NCI-H146 (cell line): ENCODE data around the gene DYNC2H1.

ENCODE experiments used
- DNase-seq: peaks from one replicate; lab custom pipeline; 2025; lab: John Stamatoyannopoulos, UW

DYNC2H1 gene, protein sequence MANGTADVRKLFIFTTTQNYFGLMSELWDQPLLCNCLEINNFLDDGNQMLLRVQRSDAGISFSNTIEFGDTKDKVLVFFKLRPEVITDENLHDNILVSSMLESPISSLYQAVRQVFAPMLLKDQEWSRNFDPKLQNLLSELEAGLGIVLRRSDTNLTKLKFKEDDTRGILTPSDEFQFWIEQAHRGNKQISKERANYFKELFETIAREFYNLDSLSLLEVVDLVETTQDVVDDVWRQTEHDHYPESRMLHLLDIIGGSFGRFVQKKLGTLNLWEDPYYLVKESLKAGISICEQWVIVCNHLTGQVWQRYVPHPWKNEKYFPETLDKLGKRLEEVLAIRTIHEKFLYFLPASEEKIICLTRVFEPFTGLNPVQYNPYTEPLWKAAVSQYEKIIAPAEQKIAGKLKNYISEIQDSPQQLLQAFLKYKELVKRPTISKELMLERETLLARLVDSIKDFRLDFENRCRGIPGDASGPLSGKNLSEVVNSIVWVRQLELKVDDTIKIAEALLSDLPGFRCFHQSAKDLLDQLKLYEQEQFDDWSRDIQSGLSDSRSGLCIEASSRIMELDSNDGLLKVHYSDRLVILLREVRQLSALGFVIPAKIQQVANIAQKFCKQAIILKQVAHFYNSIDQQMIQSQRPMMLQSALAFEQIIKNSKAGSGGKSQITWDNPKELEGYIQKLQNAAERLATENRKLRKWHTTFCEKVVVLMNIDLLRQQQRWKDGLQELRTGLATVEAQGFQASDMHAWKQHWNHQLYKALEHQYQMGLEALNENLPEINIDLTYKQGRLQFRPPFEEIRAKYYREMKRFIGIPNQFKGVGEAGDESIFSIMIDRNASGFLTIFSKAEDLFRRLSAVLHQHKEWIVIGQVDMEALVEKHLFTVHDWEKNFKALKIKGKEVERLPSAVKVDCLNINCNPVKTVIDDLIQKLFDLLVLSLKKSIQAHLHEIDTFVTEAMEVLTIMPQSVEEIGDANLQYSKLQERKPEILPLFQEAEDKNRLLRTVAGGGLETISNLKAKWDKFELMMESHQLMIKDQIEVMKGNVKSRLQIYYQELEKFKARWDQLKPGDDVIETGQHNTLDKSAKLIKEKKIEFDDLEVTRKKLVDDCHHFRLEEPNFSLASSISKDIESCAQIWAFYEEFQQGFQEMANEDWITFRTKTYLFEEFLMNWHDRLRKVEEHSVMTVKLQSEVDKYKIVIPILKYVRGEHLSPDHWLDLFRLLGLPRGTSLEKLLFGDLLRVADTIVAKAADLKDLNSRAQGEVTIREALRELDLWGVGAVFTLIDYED (N-terminal part only)

DNA sequence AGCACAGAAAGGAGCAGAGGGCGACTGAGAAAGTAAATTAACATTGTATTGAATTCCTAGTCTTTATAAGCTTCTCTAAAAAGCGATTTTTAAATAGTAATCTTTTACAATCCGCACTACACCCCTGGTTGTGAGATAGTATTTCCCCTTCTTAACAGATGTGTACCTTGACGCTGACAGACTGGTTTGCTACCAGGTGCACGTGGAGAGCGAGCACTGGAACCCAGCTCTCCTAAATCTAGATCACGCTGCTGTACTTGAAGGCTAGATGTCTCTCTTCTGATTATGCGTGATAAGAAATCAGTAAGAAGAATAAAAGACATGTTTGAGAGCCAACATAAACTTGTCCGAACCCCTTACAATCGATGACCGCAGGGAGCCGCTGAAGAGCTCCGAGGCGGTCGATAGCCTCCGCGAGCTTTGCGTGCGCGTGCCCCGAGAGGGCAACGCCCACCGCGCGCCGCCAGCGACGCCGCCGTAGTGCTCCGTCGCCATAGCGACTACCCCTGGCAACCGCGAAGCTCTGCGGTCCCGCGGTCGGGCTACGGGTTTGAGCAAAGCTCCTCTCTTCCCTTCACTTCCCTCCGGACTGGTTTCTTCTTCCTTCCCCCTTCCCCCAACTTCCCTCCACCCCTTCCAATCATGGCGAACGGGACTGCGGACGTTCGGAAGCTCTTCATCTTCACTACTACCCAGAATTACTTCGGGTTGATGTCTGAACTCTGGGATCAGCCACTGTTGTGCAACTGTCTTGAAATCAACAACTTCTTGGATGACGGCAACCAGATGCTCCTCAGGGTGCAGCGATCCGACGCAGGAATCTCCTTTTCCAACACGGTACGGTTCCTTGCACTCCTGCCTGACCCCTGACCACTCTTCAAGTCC is at the start of gene DYNC2H1:
Gene DYNC2H1 (plus strand): TSS at position 494 of the 885 bp plus-strand sequence. CDS start 149 bp downstream, at position 643.
- peak; percentile 88 for DNase-seq

DNA sequence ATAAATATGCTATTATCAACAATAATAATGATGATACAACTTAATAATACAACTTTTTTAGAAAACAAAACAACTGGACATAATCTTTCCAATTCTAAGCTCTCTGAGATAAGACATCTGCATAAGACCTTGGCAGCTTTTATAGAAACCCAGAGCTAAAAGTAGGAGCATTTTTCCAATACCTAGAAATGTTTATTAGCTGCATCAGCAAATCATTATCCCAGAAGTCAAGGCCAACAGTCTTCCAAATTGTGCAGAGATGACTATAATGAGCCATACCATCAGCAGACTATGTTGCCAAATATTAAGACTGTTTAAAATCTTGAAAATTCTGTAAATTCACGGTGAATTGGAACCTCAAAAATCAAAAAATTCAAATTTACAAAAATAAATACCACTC is 47.6 kb upstream of the DYNC2H1 start:
- DNase-seq = no peak

DNA sequence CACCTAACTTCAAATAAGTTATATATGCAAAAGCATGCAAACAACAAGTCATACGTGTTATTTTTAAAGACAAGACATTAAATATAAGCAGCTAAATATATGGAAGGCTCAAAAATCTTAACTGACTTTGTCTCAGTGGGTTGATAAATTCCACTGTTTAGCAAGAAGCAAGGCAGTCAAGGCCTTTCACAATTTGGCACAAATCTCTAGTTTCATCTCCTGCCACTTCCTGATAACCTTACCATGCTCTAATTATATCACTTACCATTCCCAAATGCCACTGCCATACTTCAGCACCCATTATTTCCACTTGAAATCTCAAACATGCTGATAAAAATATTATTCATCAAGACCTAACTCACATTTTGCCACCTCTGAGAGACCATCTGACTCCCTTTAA is 42.1 kb upstream of the DYNC2H1 start:
- no peak for DNase-seq

DNA sequence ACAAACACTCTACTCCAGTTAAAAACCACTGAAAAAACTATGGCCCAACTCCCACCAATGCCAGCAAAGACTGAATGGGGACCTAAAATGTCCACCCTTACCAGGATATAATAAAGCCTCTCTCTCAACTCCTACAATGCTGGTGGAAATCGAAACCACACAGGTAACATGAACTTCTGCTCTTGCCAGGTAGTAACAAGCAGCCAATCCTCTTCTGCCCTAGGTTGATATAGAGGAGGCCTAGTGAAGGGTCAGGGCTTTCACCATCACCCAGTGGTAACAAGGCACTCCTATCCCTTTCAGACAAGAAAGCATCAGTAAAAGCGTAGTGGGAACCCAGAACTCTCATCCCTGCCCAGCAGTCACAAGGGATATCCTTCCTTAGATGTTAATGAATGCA is 39.9 kb upstream of the DYNC2H1 start:
- DNase-seq = no peak

DNA sequence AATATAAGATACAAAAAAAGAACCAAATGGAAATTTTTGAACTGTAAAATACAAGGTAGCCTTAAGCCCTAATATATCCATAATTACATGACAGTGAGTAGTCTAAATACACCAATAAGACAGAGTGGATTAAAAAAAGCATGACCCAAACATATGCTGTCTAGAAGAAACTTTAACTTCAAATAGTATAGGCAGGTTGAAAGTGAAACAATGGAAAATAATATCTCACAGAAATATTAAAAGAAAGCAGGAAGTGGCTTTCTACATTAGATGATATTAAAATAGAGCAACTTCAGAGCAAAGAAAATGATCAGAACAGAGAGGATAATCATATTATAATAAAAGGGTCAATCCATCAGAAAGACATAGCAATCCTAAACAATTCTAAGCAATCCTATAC is 39.1 kb upstream of the DYNC2H1 start:
- no peak for DNase-seq

DNA sequence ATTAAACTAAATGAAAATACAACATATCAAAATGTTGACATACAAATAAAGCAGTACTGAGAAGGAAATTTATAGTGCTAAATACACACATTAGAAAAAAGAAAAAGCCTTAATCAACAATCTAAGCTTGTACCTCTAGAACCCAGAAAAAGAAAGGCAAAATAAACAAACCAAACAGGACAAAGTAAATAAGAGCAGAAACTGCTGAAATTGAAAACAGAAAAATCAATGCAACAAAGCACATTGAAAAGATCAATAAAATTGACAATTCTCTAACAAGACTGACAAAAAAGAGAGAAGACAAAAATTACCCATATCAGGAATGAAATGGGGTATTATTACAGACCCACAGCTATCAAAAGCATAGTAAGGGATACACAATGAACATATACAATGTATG is 38.2 kb upstream of the DYNC2H1 start:
- DNase-seq = no peak

DNA sequence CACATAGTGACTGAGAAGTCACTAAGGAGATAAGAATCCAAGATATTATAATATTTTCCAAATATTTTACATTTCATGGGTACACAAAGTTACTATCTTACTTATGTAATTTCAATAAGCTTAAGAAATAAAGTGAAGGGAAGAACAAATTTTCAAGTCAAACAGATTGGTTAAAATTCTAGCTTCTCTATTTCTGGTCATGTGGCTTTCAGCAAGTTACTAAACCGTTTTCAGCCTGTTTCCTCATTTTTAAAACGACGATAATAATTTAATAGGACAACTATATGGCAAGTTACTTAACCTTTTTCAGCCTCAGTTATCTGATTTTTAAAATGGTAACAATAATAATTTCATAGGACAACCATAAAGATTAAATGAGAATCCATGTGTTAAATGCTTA is 32.9 kb upstream of the DYNC2H1 start:
- DNase-seq = no peak

DNA sequence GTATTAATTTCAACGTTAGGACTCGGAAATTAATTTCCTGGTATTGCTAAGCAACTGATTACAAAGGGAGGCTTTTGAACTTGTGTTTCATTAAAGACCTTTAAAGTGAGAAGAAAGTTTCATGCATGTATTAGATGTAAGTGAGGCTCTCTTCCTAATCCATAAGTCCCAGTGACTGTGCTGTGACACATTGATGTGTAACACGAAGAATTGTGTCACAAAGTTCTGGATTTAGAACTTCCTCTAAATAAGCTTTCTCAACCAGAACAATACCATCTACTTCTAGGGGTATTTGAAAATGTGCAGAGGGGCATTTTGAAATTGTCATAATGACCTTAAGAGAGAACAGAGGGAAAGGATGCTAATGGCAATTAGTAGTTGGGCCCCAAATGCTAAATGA is 31.7 kb upstream of the DYNC2H1 start:
- no peak for DNase-seq

DNA sequence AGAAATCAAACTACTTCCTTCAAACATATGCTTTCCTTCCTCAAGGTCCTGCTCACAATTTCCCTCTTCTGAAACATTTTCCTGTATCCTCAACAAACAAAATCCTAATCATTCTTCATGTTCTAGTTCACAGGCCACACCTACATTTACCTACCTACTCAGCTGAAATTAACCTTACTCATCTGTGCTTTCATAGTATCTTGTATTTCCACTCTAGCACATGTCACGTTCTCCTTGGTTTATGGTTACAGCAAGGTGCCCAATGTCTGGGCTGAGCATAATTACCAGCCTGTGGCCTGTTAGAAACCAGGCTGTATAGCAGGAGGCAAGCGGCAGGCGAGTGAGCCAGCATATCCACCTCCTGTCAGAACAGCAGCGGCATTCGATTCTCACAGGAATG is 30.5 kb upstream of the DYNC2H1 start:
- no peak for DNase-seq

DNA sequence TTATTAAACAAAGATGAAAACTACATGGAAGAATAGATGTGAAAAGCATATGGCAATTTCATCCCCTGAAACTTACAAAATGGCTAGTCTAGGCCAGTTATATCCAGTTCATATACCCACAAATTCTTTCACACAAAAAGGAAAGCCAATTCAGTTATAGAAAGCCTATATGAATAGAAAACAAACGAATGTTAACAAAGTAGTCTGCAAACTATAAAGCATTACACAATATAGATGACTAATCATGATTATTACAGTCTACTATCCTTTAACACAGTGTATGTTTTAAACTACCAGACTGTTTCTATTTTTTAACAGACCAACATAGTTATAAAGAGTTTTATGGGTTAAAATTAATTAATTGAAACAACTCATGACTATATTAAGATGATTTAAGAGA is 29.4 kb upstream of the DYNC2H1 start:
- no peak for DNase-seq

DNA sequence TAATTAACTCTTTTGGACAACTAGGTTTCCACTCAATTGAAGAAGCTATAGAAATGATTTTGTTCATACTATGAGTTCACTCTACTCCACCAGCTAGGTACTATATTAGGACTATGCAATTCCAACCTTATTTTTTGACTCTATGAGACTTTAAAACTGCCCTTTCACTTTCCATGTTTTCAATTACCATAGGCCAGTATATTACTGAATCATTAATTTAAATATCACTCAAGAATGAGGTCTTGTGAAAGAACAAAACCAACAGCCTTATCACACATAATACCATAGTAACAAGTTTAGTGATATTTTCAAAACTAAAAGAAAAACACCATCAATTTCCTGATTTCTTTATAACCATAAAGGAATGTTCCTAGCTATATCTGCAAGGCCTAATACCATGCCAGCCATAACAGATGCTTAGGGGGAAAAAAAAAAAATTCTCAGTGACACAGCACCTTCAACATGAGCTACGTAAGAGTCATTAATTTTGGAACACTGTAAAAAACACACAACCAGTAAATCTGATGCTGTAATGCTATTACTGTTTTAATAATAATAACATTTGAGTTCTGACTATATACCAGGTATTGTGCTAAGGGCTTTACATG is 23.4 kb upstream of the DYNC2H1 start:
- no peak for DNase-seq

DNA sequence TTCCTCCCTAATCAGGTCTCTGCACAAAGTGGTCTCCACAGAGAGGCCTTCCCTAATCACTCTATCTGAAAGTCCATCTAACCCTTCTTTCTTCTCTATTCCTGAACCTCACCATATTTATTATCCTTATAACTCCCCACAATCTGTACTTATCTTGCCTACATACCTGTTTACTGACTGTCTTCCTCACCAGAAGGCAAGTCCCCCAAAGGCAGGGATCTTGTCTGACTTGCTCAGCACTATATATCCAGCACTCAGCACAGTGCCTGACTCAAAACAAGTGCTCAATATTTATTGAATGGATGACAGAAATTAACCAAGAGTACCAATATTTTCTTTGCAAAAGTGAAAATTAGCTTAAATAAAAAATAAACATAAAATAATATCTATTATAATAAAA is 22.8 kb upstream of the DYNC2H1 start:
- no peak for DNase-seq

DNA sequence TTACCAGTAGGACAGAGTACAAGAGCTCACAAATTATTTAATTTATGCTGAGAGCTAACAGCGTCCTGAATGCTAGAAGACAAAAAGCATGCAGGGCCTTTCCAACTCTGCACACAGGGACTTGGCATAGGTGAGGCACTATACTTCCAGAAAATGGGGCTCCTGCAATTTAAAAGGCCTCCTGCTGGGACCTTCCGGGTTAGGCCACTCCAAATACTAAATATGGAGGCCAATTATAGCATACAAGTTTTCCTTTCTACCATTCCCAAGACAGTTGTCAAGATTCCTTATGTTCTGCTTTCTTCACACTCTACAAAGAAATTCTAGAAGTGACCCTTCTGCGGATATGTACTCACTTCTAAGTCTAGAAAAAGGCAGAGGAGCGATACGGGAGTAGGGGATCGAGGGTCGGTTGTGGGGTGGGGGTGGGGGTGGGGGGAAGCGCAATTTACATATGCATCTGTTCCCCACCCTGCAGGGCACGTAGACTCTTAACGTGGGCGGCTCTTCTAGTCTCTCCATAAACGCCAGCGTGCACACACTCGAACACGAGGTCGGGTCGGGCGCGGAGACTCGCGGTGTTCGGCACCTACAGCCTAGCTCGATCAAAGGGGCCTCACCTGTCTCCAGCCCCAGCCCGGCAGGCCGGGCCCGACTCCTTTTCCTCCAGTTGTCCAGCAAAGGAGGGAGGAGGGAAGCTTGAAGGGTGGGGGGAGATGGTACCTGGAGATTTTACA is 18.0 kb upstream of the DYNC2H1 start:
- DNase-seq = peak; percentile 70

DNA sequence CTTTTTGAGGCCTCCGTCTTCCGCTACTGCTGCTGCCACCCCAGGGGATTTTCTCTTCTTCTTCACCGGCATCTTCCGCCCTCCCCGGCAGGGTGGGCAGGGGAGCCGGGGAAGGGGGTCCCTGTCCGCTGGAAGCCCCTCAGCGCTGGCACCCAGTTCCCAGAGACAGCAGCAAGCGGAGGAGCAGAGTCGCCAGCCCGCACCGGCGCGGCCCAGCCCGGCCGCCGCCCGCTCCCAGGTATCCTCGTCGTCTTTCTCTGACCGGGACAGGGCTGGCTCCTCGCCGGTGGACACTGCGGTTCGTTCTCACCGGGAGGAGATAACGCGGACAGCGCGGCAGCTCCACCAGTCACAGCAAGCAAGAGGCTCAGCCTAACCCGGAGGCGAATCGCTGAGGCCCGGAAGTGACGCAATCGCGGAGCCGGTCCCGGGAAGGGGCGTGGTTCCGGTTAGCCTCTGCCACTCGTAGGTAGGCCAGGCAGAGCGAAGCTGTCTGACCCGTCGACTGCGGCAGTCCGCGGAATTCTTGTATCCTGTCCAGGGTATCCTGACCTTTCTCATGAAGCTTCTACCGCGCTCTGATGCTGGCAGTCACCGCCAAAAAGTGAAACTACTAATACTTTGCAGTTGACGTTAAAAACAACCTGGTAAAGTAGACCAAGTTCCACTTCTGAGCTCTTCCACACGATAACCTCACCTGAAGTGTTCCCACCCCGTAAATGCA is 17.3 kb upstream of the DYNC2H1 start, which contains the start of gene DCUN1D5:
Gene DCUN1D5 (minus strand): TSS at position 360 of the 724 bp plus-strand sequence. CDS start 288 bp downstream, at position 72.
- DNase-seq = peak; percentile 95

DNA sequence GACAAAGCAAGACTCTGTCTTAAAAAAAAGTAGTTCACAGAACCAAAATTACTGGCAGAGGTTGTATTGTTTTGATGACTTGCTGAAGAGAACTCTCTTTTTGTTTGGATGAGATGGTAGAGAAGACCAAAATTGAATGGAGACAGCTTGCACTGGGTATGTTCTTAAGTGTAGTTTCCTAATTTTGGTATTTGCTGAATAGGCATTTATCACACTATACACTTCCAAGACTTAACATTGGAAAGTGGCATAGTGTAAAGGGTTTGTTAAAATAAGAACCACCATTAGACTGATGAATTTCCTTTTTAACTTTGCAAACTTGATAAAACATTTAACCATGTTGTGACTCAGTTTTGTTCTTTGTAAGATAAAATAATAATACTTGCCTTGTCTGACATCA is 11.9 kb upstream of the DYNC2H1 start:
- no peak for DNase-seq

DNA sequence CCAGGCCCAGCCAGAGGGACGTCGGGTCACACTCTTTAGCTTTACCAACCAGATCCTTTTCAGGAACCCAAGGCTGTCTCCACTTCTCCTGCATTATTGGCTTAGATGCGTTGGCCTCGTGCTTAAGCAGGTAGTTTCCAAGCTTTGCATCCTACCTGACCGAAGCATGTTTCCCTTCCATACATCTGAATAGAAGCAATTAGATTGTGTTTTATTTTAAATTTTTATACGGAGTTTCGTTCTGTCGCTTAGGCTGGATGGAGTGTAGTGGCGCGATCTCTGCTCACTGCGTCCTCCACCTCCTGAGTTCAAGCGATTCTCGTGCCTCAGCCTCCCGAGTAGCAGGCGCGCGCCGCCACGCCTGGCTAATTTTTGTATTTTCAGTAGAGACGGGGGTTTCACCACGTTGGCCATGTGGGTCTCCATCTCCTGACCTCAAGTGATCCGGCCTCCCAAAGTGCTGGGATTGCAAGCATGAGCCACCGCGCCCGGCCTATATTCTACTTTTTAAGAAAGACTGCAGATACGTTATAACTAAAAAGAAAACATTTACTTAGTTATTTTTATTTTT is 677 bp downstream of the DYNC2H1 start:
- DNase-seq = peak; percentile 19

DNA sequence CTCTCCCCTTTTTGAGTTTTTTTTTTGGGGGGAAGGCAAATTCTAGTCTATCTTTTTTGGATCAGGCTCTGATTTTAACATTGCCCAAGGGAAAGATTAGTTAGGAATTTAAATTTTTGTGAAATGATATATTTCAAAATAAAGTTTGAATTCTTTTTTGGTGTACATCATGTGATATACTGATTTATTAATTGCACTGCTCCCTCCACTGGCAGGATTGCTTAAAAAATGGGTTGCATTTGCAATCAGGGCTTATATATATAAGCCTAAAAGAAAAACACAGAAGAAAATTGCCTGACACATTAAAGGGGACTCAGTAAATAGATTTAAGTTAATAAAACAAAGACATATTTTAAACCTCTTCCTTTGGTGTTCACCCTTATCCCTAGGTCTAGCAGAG is 1.2 kb downstream of the DYNC2H1 start:
- no peak for DNase-seq

DNA sequence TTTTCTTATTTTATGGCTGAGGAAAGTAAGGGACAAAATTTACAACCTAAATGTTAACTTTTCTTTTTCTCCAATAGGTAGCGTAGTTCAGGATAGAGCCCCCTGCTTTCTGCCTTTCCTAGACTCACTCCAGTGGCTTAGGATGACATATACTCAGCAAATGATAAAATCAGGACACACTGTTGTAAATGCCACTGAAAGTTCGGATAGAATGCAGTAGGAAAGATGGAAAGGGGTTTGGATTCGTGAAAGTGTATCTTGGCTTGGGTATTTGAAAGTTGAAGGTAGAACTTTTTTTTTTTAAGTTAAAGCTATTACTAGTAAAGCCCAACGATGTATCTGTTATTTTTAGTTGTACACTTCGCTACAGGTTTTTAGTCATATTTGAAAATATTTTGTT is 2.2 kb downstream of the DYNC2H1 start:
- DNase-seq = no peak

DNA sequence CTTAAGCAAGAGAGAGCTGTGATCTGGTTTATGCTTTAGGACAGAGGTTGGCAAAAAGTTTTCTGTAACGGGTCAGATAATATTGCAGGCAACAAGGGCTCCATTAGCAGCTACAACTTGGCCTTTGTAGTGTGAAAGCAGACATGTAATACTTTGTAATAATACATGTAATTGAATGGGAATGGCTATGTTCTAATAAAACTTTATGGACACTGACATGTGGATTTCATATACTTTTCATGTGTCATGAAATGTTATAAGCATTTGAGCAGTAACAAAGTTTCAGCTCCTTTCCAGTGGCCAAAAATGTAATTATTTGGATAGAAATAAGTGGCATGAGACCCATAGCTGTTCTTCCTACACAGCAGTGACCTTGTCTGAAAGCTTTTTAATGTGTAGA is 3.1 kb downstream of the DYNC2H1 start:
- DNase-seq = no peak
